Colonic mucosa (tissue), 4 donors: ENCODE results near the gene CLDN1. TPM values are rescaled to one million over a fixed set of nuclear protein-coding genes. Genes with fewer than 3 reads are reported as not detected.

Experiments
- DNase-seq: peaks from one replicate; pipeline ENCODE4 v3.0.0-alpha.2; 2020
- H3K27ac ChIP-seq: fragments of 200-600 bp; one replicate; pipeline ENCODE4 v1.8.0; 2021
- H3K27me3 ChIP-seq: fragments of 200-600 bp; one replicate; pipeline ENCODE4 v1.8.0; 2021
- H3K36me3 ChIP-seq: fragments of 200-600 bp; one replicate; pipeline ENCODE4 v1.8.0; 2021
- H3K4me1 ChIP-seq: fragments of 200-600 bp; one replicate; pipeline ENCODE4 v1.8.0; 2021; ENCODE audit warnings: mild to moderate bottlenecking
- H3K4me3 ChIP-seq: fragments of 200-600 bp; one replicate; pipeline ENCODE4 v1.8.0; 2021
- H3K9ac ChIP-seq, 2 donors: one replicate each; pipeline ENCODE4 v1.7.0; 2013; ENCODE audit warnings: control low read depth in 2 of 2, low read depth in 2 of 2, low read length in 2 of 2
- H3K9me3 ChIP-seq: fragments of 200-600 bp; one replicate; pipeline ENCODE4 v1.8.0; 2021
- intact Hi-C: fragments of 100-400 bp; cut with DNase I; formaldehyde crosslinking; loops from one replicate; pipeline ENCODE4 v1.14.1; 2022
- total RNA-seq, 2 donors: library from RNA; stranded (reverse); fragmentation: NEBNext Ultra II Directional in 1 of 2; extraction: Animal tissue kit (Norgen Biotek cat#: 25700) in 1 of 2; gene quantifications; one replicate each; pipeline ENCODE4 v1.2.1, GENCODE V29; 2021
- TF ChIP-seq, protein P1 (sequence below): fragments of 200-600 bp; IDR thresholded peaks from one replicate; pipeline ENCODE4 v1.8.0; 2022; ENCODE audit warnings: antibody characterized with exemption, mild to moderate bottlenecking
- donor health status: healthy.
- donor health status: DM: no; HTN: no; CAD: no.
- donor health status: DM: no; HTN: no; CAD: no.

CLDN1 gene
- total RNA-seq, 2 donors from 2014 or later = 2.2 to 2.4 TPM

DNA sequence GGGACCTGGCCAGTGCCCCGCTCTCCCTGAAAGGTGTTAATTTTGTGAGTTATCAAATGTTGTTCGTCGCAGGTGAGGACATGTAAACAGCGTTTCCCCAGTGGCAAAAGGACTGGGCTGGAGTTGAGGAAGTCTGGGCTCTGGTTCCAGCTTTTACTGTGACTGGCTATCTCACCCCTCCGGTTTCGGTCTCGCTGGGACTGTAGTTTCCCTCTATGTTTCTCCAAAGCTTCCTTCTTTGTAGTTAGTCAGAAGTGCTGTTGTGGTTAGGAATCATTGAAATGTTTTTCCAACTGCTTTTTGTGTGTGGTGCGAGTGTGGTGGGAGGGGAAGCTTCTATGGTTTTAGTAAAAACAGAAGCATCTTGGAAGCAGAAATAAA lies 990 bp upstream of the CLDN1 start:
- Histone ChIP-seq H3K36me3 (no peaks in the 10 kb centered on the region), H3K9me3 (no peaks in the 10 kb centered on the region), H3K4me1 (no peaks in the 10 kb centered on the region), H3K27me3 (no peaks in the 10 kb centered on the region), H3K9ac (no peak overlapping the region), H3K27ac (no peak overlapping the region), H3K4me3 (no peak overlapping the region)
- DNase-seq = no peak
- intact Hi-C loops = loop anchor here (2.0 kb wide), 2 partner anchors 96 to 362 kb away; no protein-coding TSS in a partner anchor
- TF ChIP-seq, protein P1, sequence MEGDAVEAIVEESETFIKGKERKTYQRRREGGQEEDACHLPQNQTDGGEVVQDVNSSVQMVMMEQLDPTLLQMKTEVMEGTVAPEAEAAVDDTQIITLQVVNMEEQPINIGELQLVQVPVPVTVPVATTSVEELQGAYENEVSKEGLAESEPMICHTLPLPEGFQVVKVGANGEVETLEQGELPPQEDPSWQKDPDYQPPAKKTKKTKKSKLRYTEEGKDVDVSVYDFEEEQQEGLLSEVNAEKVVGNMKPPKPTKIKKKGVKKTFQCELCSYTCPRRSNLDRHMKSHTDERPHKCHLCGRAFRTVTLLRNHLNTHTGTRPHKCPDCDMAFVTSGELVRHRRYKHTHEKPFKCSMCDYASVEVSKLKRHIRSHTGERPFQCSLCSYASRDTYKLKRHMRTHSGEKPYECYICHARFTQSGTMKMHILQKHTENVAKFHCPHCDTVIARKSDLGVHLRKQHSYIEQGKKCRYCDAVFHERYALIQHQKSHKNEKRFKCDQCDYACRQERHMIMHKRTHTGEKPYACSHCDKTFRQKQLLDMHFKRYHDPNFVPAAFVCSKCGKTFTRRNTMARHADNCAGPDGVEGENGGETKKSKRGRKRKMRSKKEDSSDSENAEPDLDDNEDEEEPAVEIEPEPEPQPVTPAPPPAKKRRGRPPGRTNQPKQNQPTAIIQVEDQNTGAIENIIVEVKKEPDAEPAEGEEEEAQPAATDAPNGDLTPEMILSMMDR = no peak

DNA sequence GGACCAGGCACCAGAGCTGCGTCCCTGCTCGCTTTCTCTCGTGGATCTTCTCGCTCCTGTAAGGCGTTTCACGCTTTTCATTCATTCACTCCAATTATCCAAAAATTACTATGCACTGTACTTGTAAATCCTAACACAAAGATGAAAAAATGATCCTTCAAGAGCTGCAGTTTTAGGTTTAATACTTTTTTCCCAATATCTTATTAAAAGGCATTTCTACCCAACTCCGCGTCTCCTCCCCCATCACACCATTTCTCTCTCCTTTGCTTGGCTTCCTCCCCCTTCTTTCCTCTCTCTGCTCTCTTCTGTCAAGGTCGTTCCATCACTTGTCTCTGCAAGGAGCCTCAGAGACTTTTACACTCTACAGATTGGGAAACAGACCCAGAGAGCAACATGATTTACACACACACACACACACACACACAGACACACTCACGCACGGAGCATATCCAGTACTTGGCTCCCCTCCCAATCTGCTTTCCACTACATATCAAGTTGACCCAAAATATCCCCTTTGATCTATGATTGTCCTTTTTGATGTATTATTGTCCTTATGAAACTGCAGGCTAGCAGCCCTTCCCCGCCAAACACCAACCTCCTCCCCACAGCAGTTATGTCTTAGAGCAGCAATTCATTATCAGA lies 479 bp upstream of the CLDN1 start:
- peak overlapping the region; percentile 52 for H3K4me3 ChIP-seq
- H3K9ac ChIP-seq = peak overlapping the region in 1 of 2 donors; percentile 62
- H3K27ac ChIP-seq = no peak overlapping the region
- DNase-seq = no peak
- H3K27me3 ChIP-seq = no peaks in the 10 kb centered on the region
- intact Hi-C loops = loop anchor here (2.0 kb wide), 2 partner anchors 96 to 362 kb away; no protein-coding TSS in a partner anchor
- H3K4me1 ChIP-seq = no peaks in the 10 kb centered on the region
- H3K36me3 ChIP-seq = no peaks in the 10 kb centered on the region
- no peaks in the 10 kb centered on the region for H3K9me3 ChIP-seq
- TF ChIP-seq, protein P1 = no peak

DNA sequence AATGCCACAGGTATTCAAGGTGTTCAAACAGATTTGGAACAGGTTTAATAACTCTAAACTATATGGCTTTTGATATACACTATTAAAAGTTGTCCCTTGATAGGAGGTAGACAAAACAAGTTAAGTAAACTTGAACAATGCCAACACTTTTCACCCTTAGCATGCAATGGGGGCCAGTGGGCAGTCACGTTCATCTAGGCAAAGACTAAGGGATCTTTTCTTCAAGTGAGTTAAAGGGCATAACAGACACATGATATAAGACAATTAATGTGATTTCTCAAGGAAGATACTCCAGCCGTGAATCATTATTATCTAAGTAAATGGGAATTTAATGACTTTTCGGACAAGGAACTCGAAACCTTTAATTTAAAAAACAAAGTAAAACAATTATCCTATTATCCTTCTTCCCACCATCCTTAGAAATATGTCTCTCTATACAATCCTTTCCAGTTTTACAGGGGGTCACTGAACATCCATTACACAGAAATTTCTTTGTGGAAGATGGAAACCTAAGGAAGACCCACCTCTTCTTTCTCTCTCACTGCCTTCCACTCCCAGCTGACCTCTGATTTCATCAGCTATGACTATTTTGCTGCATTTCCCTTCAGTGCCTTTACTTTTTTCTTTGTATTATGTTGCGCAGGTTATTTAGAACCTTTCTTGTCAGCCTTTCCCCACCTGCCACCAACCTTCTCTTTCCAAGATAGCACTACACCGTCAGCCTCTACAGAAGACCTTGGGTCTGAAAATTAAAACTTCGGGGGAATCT lies 1.5 kb downstream of the CLDN1 start:
- Histone ChIP-seq H3K36me3 (no peaks in the 10 kb centered on the region), H3K27me3 (no peaks in the 10 kb centered on the region), H3K27ac (no peak overlapping the region), H3K4me1 (no peaks in the 10 kb centered on the region), H3K9me3 (no peaks in the 10 kb centered on the region), H3K4me3 (no peak overlapping the region), H3K9ac (no peak overlapping the region)
- intact Hi-C loops = no loop called here
- DNase-seq = no peak
- TF ChIP-seq, protein P1 = no peak

DNA sequence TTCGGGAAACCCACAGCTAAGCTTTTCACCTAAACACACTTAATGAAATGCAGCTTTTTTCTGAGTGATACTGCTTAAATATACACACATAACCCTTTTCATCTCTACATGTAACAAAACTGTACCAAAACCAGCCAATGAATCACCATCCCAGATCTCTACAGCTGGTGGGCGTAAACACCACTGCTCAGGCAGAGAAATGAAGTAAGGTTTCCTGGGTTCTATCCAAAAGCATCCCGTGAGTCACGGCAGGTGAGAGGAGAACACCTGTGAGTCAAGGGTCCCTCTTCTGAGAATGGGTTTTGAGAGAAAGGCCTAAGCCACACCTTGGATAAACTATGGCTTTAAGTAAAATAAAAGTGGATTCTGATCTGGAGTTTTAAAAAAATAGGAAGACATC lies 2.6 kb downstream of the CLDN1 start:
- H3K27me3 ChIP-seq = no peaks in the 10 kb centered on the region
- H3K27ac ChIP-seq = no peak overlapping the region
- H3K36me3 ChIP-seq = no peaks in the 10 kb centered on the region
- TF ChIP-seq, protein P1 = no peak
- no peaks in the 10 kb centered on the region for H3K4me1 ChIP-seq
- no peak overlapping the region for H3K4me3 ChIP-seq
- no peak for DNase-seq
- no peak overlapping the region for H3K9ac ChIP-seq
- intact Hi-C loops = no loop called here
- no peaks in the 10 kb centered on the region for H3K9me3 ChIP-seq

DNA sequence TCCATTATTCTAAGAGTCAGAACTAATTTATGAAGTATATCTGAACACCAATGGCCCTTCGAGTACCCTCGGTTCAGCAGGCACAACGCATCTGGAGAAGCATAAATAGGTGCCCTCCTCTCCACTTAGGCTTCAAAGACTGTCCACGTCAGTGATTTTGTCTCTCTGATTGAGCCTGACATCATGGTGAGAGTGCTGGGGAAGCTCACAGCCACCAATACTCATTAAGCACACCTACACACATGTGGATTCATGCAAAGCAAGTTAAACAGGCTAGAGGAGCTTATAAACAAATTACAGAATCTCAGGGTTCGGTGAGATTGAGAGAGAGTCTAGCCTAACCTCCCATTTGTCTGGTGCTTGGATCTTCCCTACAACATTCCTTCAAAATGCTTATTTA lies 3.6 kb downstream of the CLDN1 start:
- TF ChIP-seq, protein P1 = no peak
- H3K4me1 ChIP-seq = no peaks in the 10 kb centered on the region
- DNase-seq = no peak
- intact Hi-C loops = no loop called here
- no peak overlapping the region for H3K9ac ChIP-seq
- H3K4me3 ChIP-seq = no peak overlapping the region
- no peak overlapping the region for H3K27ac ChIP-seq
- no peaks in the 10 kb centered on the region for H3K9me3 ChIP-seq
- H3K36me3 ChIP-seq = no peaks in the 10 kb centered on the region
- no peaks in the 10 kb centered on the region for H3K27me3 ChIP-seq
